ENCODE results near the gene OOSP4B.

DNA sequence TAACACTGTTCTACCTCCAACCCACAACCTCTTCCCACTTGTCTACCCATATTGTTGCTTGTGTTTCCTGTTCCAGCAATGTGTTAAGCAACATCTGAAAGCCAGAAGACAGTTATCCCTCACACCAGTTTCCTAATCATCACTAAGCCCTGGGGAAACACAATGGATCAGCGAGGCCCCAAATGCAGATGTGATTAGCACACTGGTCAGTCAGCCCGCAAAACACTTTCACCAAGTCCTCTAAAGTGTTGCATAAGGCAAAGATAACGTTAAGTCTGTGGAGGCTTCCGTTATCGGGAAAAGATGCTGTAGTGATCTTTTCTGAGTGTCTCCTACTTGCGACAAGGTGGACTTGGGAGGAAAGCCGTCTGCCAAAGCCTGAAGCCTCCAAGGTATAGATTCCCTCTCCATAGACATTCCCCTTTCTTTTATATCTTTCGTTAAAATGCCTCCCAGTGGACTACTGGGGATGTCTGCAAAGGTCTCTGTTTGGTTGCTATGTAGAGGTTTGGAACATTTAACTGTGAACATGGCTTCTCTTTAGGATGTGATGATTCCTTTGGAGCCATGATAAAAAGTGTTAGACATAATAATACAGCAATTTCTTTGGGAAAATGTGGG lies 39.5 kb downstream of the OOSP4B start, which contains the start of gene MS4A3:
- TF ChIP-seq, protein P1, sequence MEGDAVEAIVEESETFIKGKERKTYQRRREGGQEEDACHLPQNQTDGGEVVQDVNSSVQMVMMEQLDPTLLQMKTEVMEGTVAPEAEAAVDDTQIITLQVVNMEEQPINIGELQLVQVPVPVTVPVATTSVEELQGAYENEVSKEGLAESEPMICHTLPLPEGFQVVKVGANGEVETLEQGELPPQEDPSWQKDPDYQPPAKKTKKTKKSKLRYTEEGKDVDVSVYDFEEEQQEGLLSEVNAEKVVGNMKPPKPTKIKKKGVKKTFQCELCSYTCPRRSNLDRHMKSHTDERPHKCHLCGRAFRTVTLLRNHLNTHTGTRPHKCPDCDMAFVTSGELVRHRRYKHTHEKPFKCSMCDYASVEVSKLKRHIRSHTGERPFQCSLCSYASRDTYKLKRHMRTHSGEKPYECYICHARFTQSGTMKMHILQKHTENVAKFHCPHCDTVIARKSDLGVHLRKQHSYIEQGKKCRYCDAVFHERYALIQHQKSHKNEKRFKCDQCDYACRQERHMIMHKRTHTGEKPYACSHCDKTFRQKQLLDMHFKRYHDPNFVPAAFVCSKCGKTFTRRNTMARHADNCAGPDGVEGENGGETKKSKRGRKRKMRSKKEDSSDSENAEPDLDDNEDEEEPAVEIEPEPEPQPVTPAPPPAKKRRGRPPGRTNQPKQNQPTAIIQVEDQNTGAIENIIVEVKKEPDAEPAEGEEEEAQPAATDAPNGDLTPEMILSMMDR (IDR thresholded peaks at IDR 0.05; ENCODE audit: insufficient read depth, low read length, poor library complexity, severe bottlenecking), result no peak
- no peak for TF ChIP-seq EZH2phosphoT487 (conservative IDR thresholded peaks at IDR 0.05; ENCODE audit: low read length)
